WTC11 (cell line): ENCODE data around the gene OXSR1. TPM values are rescaled to one million over a fixed set of nuclear protein-coding genes. Genes with fewer than 3 reads are reported as not detected.

Source experiments
- ATAC-seq: fragments of 200-7000 bp; cut with Tn5 transposase; 2 replicates; pipeline ENCODE4 v1.10.0; 2021; ENCODE audit warnings: mild to moderate bottlenecking, moderate library complexity
- CTCF ChIA-PET: fragments of 300-600 bp; sonication (Branson Sonifier 250); formaldehyde crosslinking; loops from one replicate; lab custom pipeline; 2021; ENCODE audit warnings: antibody characterized with exemption; lab: Charles Lee
- POLR2A ChIA-PET: fragments of 350-600 bp; sonication (Branson Sonifier 250); formaldehyde crosslinking; loops from one replicate; lab custom pipeline; 2021; ENCODE audit warnings: antibody characterized with exemption; lab: Charles Lee
- DNase-seq: peaks from one replicate; pipeline ENCODE4 v3.0.0; 2021; ENCODE audit warnings: low spot score
- H3K27ac Mint-ChIP-seq: 2 replicates; pipeline ENCODE4 v1.8.0; 2021; ENCODE audit warnings: mixed read lengths
- H3K27me3 Mint-ChIP-seq: 2 replicates; pipeline ENCODE4 v1.8.0; 2021; ENCODE audit warnings: low read depth, mild to moderate bottlenecking, moderate library complexity, mixed read lengths
- H3K36me3 Mint-ChIP-seq: 2 replicates; pipeline ENCODE4 v1.8.0; 2021; ENCODE audit warnings: mixed read lengths
- H3K4me1 Mint-ChIP-seq: 2 replicates; pipeline ENCODE4 v1.8.0; 2022; ENCODE audit warnings: mixed read lengths
- H3K4me3 Mint-ChIP-seq: 2 replicates; pipeline ENCODE4 v1.8.0; 2021; ENCODE audit warnings: mild to moderate bottlenecking, moderate library complexity, mixed read lengths
- H3K9me3 Mint-ChIP-seq: 2 replicates; pipeline ENCODE4 v1.8.0; 2021; ENCODE audit warnings: mixed read lengths
- CREB1 ChIP-seq: sonication (generic); formaldehyde crosslinking; IDR thresholded peaks from 2 replicates; pipeline ENCODE4 v1.8.0; 2023; ENCODE audit warnings: mild to moderate bottlenecking, missing genetic modification reagents
- CREM ChIP-seq: sonication (generic); formaldehyde crosslinking; IDR thresholded peaks from 2 replicates; pipeline ENCODE4 v1.8.1; 2022; ENCODE audit warnings: mild to moderate bottlenecking, missing genetic modification reagents, moderate library complexity
- FOXP1 ChIP-seq: sonication (generic); formaldehyde crosslinking; IDR thresholded peaks from 2 replicates; pipeline ENCODE4 v1.8.0; 2022; ENCODE audit warnings: missing genetic modification reagents, mild to moderate bottlenecking, moderate library complexity, borderline replicate concordance
- GABPB1 ChIP-seq: sonication (generic); formaldehyde crosslinking; IDR thresholded peaks from 2 replicates; pipeline ENCODE4 v1.8.1; 2023; ENCODE audit warnings: mild to moderate bottlenecking, missing genetic modification reagents
- GRHL2 ChIP-seq: fragments of 250-450 bp; sonication (Bioruptor Pico); IDR thresholded peaks from 2 replicates; pipeline ENCODE4 v1.8.0; 2022; ENCODE audit warnings: mild to moderate bottlenecking, moderate library complexity; ENCODE audit not compliant: insufficient replicate concordance, severe bottlenecking
- KAT7 ChIP-seq: sonication (generic); formaldehyde crosslinking; IDR thresholded peaks from 2 replicates; pipeline ENCODE4 v1.8.1; 2023; ENCODE audit warnings: missing genetic modification reagents, mild to moderate bottlenecking, borderline replicate concordance
- MXD4 ChIP-seq: fragments of 250-450 bp; sonication (Bioruptor Pico); IDR thresholded peaks from 2 replicates; pipeline ENCODE4 v1.8.0; 2021; ENCODE audit warnings: mild to moderate bottlenecking, moderate library complexity, borderline replicate concordance
- TEAD1 ChIP-seq: sonication (generic); formaldehyde crosslinking; IDR thresholded peaks from 2 replicates; pipeline ENCODE4 v1.8.0; 2022; ENCODE audit warnings: mild to moderate bottlenecking, missing genetic modification reagents
- ZNF138 ChIP-seq: sonication (generic); formaldehyde crosslinking; conservative IDR thresholded peaks from 2 replicates; pipeline ENCODE4 v1.8.1; 2022; ENCODE audit warnings: mild to moderate bottlenecking, moderate library complexity, missing genetic modification reagents
- ZNF396 ChIP-seq: fragments of 250-450 bp; sonication (Bioruptor Pico); IDR thresholded peaks from 2 replicates; pipeline ENCODE4 v1.8.0; 2021; ENCODE audit warnings: mild to moderate bottlenecking, moderate library complexity, borderline replicate concordance
- ZNF671 ChIP-seq: fragments of 250-450 bp; sonication (Bioruptor Pico); IDR thresholded peaks from 2 replicates; pipeline ENCODE4 v1.8.0; 2021; ENCODE audit warnings: mild to moderate bottlenecking
- total RNA-seq: library from RNA; stranded (reverse); gene quantifications from 3 replicates; pipeline ENCODE4 v1.2.3, GENCODE V29; 2021
- TF ChIP-seq, protein P1 (sequence below): fragments of 250-450 bp; sonication (Bioruptor Pico); conservative IDR thresholded peaks from 2 replicates; pipeline ENCODE4 v1.9.0; 2021; ENCODE audit warnings: mild to moderate bottlenecking
- TF ChIP-seq, protein P2 (sequence below): sonication (generic); formaldehyde crosslinking; IDR thresholded peaks from 2 replicates; pipeline ENCODE4 v1.8.0; 2022; ENCODE audit warnings: mild to moderate bottlenecking, missing genetic modification reagents
- TF ChIP-seq, protein P3 (sequence below): sonication (generic); formaldehyde crosslinking; IDR thresholded peaks from 2 replicates; pipeline ENCODE4 v1.8.1; 2023; ENCODE audit warnings: mild to moderate bottlenecking, missing genetic modification reagents
- TF ChIP-seq, protein P4 (sequence below): sonication (generic); formaldehyde crosslinking; IDR thresholded peaks from 2 replicates; pipeline ENCODE4 v1.8.1; 2023; ENCODE audit warnings: mild to moderate bottlenecking, missing genetic modification reagents, moderate library complexity
- TF ChIP-seq, protein P5 (sequence below): fragments of 250-450 bp; sonication (Bioruptor Pico); IDR thresholded peaks from 2 replicates; pipeline ENCODE4 v1.9.0; 2021; ENCODE audit warnings: moderate library complexity, mild to moderate bottlenecking, inconsistent platforms, borderline replicate concordance
- TF ChIP-seq, protein P6 (sequence below): fragments of 250-450 bp; sonication (Bioruptor Pico); IDR thresholded peaks from 2 replicates; pipeline ENCODE4 v1.9.0; 2021; ENCODE audit warnings: mild to moderate bottlenecking, borderline replicate concordance

The OXSR1 gene
- total RNA-seq, 1 experiment from 2014 or later = 50.6 TPM

DNA sequence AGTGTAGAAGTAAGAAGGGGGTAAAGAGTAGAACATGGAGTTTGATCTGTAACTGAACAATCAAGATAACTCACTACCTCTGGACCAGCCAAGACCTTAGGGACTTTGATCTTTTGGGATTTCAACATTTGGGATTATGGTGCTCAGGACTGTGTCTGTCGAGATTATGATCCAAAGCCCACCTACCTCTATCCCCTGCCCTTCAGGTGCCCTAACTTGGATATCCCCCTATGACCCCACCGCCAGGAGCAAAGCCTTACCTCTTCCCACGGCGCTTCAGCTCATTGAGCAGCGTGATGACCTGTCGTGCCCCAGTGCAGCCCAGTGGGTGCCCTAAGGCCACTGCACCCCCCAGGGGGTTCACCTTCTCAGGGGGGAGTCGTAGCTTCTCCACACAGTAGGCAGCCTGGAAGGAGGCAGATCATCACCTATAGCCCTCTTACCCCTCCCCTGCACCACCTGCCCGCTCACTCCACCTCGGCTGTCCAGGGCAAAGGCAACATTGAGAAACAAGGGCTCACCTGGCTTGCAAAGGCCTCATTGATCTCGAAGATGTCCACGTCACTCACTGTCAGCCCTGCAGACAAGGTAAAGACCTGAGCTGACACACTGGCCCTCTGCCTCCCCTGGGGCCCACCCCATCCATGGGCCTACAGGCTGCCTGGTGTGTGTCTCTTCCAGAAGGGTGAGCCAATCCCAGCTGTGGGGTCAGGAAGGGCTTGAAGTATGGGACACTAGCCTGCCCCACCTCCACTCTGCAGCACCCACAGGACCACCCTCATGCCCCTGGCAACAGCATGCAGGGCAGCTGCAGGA, 39.8 kb upstream of the OXSR1 start (continued):
- TF ChIP-seq, protein P1, sequence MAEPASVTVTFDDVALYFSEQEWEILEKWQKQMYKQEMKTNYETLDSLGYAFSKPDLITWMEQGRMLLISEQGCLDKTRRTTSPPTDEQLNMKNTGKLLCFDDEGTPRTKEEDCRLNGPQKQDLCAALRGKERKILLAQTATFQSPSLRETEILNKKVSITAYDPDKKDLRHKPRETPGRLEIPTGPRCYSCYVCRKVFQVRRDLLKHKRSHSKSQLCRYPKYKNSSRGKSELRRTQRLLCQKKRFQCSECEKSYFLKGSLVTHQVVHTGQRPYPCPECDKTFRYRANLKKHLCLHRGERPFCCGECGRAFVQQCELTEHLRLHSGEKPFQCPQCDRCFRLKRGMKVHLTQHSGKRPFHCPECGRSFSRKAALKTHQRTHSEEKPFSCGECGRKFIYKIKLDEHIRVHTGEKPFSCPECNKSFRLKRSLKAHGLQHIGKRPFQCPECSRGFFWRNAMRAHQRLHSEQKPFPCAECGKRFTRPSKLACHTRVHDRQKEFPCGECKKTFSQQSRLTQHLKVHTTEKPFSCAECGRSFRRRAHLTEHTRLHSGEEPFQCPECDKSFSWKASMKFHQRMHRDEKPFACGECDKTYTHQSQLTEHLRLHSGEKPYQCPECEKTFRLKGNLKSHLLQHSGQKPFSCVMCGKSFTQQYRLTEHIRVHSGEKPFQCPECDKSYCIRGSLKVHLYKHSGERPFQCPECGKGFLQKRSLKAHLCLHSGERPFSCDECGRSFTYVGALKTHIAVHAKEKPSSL = no peak
- TF ChIP-seq CREB1 (CRISPR knock-in tag) = no peak
- no peak for TF ChIP-seq MXD4 (CRISPR knock-in tag)
- TF ChIP-seq, protein P2, sequence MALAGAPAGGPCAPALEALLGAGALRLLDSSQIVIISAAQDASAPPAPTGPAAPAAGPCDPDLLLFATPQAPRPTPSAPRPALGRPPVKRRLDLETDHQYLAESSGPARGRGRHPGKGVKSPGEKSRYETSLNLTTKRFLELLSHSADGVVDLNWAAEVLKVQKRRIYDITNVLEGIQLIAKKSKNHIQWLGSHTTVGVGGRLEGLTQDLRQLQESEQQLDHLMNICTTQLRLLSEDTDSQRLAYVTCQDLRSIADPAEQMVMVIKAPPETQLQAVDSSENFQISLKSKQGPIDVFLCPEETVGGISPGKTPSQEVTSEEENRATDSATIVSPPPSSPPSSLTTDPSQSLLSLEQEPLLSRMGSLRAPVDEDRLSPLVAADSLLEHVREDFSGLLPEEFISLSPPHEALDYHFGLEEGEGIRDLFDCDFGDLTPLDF (CRISPR knock-in tag) = no peak
- TF ChIP-seq GRHL2 (CRISPR knock-in tag) = no peak
- TF ChIP-seq ZNF396 (CRISPR knock-in tag) = no peak
- no peak for TF ChIP-seq TEAD1 (CRISPR knock-in tag)
- no peak for TF ChIP-seq GABPB1 (CRISPR knock-in tag)
- TF ChIP-seq, protein P3, sequence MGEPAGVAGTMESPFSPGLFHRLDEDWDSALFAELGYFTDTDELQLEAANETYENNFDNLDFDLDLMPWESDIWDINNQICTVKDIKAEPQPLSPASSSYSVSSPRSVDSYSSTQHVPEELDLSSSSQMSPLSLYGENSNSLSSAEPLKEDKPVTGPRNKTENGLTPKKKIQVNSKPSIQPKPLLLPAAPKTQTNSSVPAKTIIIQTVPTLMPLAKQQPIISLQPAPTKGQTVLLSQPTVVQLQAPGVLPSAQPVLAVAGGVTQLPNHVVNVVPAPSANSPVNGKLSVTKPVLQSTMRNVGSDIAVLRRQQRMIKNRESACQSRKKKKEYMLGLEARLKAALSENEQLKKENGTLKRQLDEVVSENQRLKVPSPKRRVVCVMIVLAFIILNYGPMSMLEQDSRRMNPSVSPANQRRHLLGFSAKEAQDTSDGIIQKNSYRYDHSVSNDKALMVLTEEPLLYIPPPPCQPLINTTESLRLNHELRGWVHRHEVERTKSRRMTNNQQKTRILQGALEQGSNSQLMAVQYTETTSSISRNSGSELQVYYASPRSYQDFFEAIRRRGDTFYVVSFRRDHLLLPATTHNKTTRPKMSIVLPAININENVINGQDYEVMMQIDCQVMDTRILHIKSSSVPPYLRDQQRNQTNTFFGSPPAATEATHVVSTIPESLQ (CRISPR knock-in tag) = no peak

DNA sequence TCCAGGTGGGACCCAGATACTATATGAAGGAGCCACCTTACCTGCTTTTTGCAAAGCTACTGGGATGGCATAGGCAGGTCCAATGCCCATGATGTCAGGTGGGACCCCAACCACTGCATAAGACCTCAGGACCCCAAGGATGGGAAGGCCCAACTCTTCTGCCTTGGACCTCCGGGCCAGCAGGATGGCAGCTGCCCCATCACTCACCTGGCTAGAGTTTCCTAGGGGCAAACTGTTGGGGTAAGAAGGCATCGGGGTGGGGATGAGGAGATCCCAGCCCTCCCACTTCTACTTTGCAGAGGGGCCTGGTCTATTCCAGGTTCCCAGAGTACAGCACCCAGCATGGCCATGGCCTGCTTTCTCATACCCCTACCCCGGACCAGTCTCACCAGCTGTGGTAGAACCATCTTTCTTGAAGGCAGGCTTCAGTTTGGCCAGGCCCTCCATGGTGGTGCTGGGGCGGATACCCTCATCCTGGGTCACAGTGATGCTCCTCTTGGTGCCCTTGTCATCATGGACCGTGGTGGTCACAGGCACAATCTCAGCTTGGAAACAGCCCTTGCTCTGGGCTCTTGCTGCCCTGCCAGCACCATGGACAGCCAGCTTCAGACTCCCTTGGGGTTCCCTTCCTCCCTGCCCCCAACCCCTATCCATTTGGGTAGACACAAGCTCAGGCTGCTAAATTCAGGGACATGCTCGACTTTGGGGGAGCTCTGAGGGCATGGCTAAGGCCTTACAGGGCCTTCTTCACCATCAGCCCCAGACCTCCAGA, 39.0 kb upstream of the OXSR1 start:
- TF ChIP-seq FOXP1 = no peak
- TF ChIP-seq, protein P4, sequence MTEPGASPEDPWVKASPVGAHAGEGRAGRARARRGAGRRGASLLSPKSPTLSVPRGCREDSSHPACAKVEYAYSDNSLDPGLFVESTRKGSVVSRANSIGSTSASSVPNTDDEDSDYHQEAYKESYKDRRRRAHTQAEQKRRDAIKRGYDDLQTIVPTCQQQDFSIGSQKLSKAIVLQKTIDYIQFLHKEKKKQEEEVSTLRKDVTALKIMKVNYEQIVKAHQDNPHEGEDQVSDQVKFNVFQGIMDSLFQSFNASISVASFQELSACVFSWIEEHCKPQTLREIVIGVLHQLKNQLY (CRISPR knock-in tag) = no peak
- no peak for TF ChIP-seq KAT7 (CRISPR knock-in tag)
- TF ChIP-seq, protein P5, sequence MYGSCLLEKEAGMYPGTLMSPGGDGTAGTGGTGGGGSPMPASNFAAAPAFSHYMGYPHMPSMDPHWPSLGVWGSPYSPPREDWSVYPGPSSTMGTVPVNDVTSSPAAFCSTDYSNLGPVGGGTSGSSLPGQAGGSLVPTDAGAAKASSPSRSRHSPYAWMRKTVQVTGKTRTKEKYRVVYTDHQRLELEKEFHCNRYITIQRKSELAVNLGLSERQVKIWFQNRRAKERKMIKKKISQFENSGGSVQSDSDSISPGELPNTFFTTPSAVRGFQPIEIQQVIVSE (CRISPR knock-in tag) = no peak
- TF ChIP-seq, protein P6, sequence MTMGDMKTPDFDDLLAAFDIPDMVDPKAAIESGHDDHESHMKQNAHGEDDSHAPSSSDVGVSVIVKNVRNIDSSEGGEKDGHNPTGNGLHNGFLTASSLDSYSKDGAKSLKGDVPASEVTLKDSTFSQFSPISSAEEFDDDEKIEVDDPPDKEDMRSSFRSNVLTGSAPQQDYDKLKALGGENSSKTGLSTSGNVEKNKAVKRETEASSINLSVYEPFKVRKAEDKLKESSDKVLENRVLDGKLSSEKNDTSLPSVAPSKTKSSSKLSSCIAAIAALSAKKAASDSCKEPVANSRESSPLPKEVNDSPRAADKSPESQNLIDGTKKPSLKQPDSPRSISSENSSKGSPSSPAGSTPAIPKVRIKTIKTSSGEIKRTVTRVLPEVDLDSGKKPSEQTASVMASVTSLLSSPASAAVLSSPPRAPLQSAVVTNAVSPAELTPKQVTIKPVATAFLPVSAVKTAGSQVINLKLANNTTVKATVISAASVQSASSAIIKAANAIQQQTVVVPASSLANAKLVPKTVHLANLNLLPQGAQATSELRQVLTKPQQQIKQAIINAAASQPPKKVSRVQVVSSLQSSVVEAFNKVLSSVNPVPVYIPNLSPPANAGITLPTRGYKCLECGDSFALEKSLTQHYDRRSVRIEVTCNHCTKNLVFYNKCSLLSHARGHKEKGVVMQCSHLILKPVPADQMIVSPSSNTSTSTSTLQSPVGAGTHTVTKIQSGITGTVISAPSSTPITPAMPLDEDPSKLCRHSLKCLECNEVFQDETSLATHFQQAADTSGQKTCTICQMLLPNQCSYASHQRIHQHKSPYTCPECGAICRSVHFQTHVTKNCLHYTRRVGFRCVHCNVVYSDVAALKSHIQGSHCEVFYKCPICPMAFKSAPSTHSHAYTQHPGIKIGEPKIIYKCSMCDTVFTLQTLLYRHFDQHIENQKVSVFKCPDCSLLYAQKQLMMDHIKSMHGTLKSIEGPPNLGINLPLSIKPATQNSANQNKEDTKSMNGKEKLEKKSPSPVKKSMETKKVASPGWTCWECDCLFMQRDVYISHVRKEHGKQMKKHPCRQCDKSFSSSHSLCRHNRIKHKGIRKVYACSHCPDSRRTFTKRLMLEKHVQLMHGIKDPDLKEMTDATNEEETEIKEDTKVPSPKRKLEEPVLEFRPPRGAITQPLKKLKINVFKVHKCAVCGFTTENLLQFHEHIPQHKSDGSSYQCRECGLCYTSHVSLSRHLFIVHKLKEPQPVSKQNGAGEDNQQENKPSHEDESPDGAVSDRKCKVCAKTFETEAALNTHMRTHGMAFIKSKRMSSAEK (CRISPR knock-in tag) = no peak
- TF ChIP-seq ZNF138 (CRISPR knock-in tag) = no peak
- no peak for TF ChIP-seq CREM
- TF ChIP-seq ZNF671 (CRISPR knock-in tag) = no peak
- TF ChIP-seq, all 79 proteins: peak for 0
- H3K9me3 Mint-ChIP-seq = no peaks in the 10 kb centered on the region
- H3K27me3 Mint-ChIP-seq = no peaks in the 10 kb centered on the region
- no peak overlapping the region for H3K27ac Mint-ChIP-seq
- H3K4me1 Mint-ChIP-seq = no peaks in the 10 kb centered on the region
- POLR2A ChIA-PET = no interaction called here
- no peak for ATAC-seq
- CTCF ChIA-PET = interaction anchor here (0.6 kb wide), 1 partner anchor 359 kb away, joined by 3 read pairs; no protein-coding TSS in a partner anchor
- peaks cover 62% of the 10 kb centered on the region for H3K36me3 Mint-ChIP-seq
- no peak for DNase-seq
- H3K4me3 Mint-ChIP-seq = no peak overlapping the region
